ENCODE data around the gene SRGAP3. TPM values are rescaled to one million over a fixed set of nuclear protein-coding genes. Genes with fewer than 3 reads are reported as not detected.

SRGAP3 gene
- total RNA-seq, 2 donors from 2014 or later, result 2.6 to 12.8 TPM

- H3K4me1 ChIP-seq (ENCODE audit: control insufficient read depth in 1 of 2, low read depth in 2 of 2), result peaks cover 0 to 11% of the 10 kb centered on the region in 2 donors
- DNase-seq (ENCODE audit: low spot score) (no peak), ATAC-seq (ENCODE audit: insufficient number of reproducible peaks, low FRiP score, low read depth) (no peak)
- no peak overlapping the region for H3K27ac ChIP-seq
- no peak overlapping the region for H3K4me3 ChIP-seq
- no peaks in the 10 kb centered on the region for H3K27me3 ChIP-seq (replicated peaks; ENCODE audit: insufficient read depth)
- no peaks in the 10 kb centered on the region for H3K9me3 ChIP-seq
- no peak for TF ChIP-seq CTCF (IDR thresholded peaks at IDR 0.05)
- no peaks in the 10 kb centered on the region for H3K36me3 ChIP-seq
Measured at GRCh38 chr3:9223672-9224071, 25.8 kb downstream of the SRGAP3 start.

- no peak for TF ChIP-seq CTCF (IDR thresholded peaks at IDR 0.05)
- no peak for ATAC-seq (ENCODE audit: insufficient number of reproducible peaks, low FRiP score, low read depth)
- H3K9me3 ChIP-seq, result no peaks in the 10 kb centered on the region
- no peaks in the 10 kb centered on the region for H3K27me3 ChIP-seq (replicated peaks; ENCODE audit: insufficient read depth)
- H3K36me3 ChIP-seq, result no peaks in the 10 kb centered on the region
- peaks cover 0 to 11% of the 10 kb centered on the region in 2 donors for H3K4me1 ChIP-seq (ENCODE audit: control insufficient read depth in 1 of 2, low read depth in 2 of 2)
- H3K27ac ChIP-seq, result no peak overlapping the region
- H3K4me3 ChIP-seq, result no peak overlapping the region
- DNase-seq (ENCODE audit: low spot score), result no peak
Measured at GRCh38 chr3:9222956-9223639, 26.3 kb downstream of the SRGAP3 start.

GRCh38 chr3:9222049-9222448 is 27.4 kb downstream of the SRGAP3 start:
- H3K27me3 ChIP-seq (replicated peaks; ENCODE audit: insufficient read depth), result no peaks in the 10 kb centered on the region
- peaks cover 0 to 11% of the 10 kb centered on the region in 2 donors for H3K4me1 ChIP-seq (ENCODE audit: control insufficient read depth in 1 of 2, low read depth in 2 of 2)
- no peak for ATAC-seq (ENCODE audit: insufficient number of reproducible peaks, low FRiP score, low read depth)
- H3K27ac ChIP-seq, result no peak overlapping the region
- no peaks in the 10 kb centered on the region for H3K9me3 ChIP-seq
- DNase-seq (ENCODE audit: low spot score), result no peak
- no peak for TF ChIP-seq CTCF (IDR thresholded peaks at IDR 0.05)
- no peaks in the 10 kb centered on the region for H3K36me3 ChIP-seq
- no peak overlapping the region for H3K4me3 ChIP-seq

DNA sequence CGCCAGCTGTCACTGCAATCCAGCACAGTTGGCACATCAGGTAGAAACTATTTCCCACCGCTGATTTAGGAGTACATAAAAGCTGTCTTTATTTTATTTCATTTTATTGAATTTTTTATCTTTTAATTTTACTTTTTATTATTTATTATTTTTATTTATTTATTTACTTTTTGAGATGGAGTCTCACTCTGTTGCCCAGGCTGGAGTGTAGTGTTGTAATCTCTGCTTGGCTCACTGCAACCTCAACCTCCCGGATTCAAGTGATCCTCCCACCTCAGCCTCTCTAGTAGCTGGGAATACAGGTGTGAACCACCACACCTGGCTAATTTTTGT is 31.0 kb downstream of the SRGAP3 start:
- H3K27me3 ChIP-seq (replicated peaks; ENCODE audit: insufficient read depth), result no peaks in the 10 kb centered on the region

More for the DNA sequence above, 31.0 kb downstream of the SRGAP3 start:
- Histone ChIP-seq H3K36me3 (no peaks in the 10 kb centered on the region), H3K9me3 (no peaks in the 10 kb centered on the region), H3K27ac (no peak overlapping the region), H3K4me3 (no peak overlapping the region), H3K4me1 (ENCODE audit: control insufficient read depth in 1 of 2, low read depth in 2 of 2) (no peaks in the 10 kb centered on the region)
- ATAC-seq (ENCODE audit: insufficient number of reproducible peaks, low FRiP score, low read depth) (no peak), DNase-seq (ENCODE audit: low spot score) (no peak)
- no peak for TF ChIP-seq CTCF (IDR thresholded peaks at IDR 0.05)

All from thoracic aorta (tissue), 2 donors.